H1 (cell line): ENCODE data around the gene TCAP.

Experiments used
- EZH2 ChIP-seq: fragments of 200-600 bp; sonication (generic); IDR thresholded peaks from 2 replicates; pipeline ENCODE4 v1.7.1; 2012; ENCODE audit warnings: low read depth, mild to moderate bottlenecking, moderate library complexity, low read length, inconsistent platforms; ENCODE audit not compliant: severe bottlenecking
- POLR2AphosphoS5 ChIP-seq: IDR thresholded peaks from 2 replicates; pipeline ENCODE4 v1.6.1; 2011; ENCODE audit warnings: low read depth, low read length
- TF ChIP-seq, protein P1 (sequence below), 3 experiments: IDR thresholded peaks; 1 replicate in 2 of 3; 2 replicates in 1 of 3; pipeline versions ENCODE4 v1.5.1 to v1.6.1; 2011; ENCODE audit warnings: low read length in 3 of 3, mild to moderate bottlenecking in 3 of 3, inconsistent platforms in 2 of 3, low read depth in 1 of 3, moderate library complexity in 1 of 3; ENCODE audit not compliant: insufficient read depth in 1 of 3; ENCODE audit errors: control extremely low read depth in 1 of 3

DNA sequence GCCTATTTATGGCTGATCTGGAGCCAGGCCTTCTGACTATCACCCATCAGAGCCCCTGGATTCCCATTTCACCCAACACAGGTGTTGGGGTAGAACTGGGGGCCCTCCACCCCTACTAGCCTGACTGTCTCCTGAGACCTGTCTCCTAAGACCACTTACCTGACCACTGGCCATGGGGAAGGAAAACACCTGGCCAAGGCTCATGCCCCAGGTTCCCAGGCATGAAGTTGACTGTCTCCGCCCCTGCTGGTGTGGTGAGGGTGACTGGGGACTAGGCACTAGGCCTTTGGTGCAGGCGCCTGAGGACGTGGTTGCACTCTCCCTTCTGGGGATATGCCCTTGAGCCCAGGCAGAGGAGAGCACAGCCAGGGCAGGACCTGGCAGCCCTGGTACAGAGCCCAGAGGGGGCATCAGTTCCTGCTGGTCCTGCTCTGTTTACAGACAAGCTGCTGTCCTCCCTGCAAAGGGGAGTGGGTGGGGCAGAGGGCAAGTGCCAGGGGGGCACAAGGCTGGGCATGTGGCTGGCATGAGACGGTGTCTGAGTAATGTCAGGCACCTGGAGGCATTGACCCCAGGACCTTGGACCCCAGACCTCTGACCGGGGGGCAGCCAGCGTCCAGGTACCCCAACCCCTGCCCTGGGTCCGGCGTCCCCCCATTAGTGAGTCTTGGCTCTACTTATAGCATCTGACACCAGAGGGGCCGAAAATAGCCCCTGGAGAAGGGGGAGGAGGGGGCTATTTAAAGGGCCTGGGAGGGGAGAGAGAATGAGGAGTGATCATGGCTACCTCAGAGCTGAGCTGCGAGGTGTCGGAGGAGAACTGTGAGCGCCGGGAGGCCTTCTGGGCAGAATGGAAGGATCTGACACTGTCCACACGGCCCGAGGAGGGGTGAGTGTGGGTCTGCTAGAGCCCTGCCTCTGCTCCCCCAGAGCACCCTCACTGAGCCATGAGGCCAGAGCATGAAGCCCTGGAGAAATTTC lies at the start of gene TCAP:
- TF ChIP-seq, protein P1, sequence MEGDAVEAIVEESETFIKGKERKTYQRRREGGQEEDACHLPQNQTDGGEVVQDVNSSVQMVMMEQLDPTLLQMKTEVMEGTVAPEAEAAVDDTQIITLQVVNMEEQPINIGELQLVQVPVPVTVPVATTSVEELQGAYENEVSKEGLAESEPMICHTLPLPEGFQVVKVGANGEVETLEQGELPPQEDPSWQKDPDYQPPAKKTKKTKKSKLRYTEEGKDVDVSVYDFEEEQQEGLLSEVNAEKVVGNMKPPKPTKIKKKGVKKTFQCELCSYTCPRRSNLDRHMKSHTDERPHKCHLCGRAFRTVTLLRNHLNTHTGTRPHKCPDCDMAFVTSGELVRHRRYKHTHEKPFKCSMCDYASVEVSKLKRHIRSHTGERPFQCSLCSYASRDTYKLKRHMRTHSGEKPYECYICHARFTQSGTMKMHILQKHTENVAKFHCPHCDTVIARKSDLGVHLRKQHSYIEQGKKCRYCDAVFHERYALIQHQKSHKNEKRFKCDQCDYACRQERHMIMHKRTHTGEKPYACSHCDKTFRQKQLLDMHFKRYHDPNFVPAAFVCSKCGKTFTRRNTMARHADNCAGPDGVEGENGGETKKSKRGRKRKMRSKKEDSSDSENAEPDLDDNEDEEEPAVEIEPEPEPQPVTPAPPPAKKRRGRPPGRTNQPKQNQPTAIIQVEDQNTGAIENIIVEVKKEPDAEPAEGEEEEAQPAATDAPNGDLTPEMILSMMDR (IDR thresholded peaks at IDR 0.05; ENCODE audit: control extremely low read depth in 1 of 3, insufficient read depth in 1 of 3, low read depth in 1 of 3, low read length in 3 of 3) = no peak
- TF ChIP-seq EZH2 (no peak), POLR2AphosphoS5 (no peak)
